SK-N-MC (cell line): ENCODE results near the gene SLC6A19.

Experiments used
- EZH2 ChIP-seq: fragments of 200-600 bp; sonication (generic); IDR thresholded peaks from one replicate; pipeline ENCODE4 v1.6.1; 2017; ENCODE audit warnings: antibody characterized with exemption
- POLR2AphosphoS5 ChIP-seq: IDR thresholded peaks from 2 replicates; pipeline ENCODE4 v1.6.1; 2012; ENCODE audit warnings: mild to moderate bottlenecking, low read depth, low read length, borderline replicate concordance

DNA sequence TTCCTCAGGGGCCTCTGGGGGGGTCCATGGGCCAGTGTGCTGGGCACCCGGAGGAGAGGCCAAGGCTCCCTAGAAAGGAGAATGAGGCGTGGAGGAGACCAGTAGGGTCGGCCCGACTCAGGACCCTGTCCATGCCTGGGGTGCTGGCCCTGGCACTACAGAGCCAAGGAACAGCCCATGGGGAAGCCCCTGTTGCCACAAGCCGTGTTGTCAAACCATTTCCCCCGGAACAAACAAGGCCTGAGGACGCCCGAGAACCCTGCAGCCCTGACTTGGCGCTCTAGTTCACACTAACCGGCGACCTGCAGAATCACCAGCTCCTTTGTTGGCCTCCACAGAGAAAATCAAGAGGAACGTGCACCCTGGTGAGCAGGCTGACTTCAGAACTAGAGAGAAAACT is 48.0 kb upstream of the SLC6A19 start:
- TF ChIP-seq EZH2 (no peak), POLR2AphosphoS5 (no peak)
